Panc1 (cell line): ENCODE results near the gene TRAPPC2L.

Source experiments
- POLR2AphosphoS5 ChIP-seq: IDR thresholded peaks from 2 replicates; pipeline ENCODE4 v1.6.1; 2012; ENCODE audit warnings: mild to moderate bottlenecking, low read depth, low read length, moderate library complexity
- SIN3A ChIP-seq: IDR thresholded peaks from 2 replicates; pipeline ENCODE4 v1.6.1; 2012; ENCODE audit warnings: low read depth, mild to moderate bottlenecking, low read length, moderate library complexity, borderline replicate concordance; ENCODE audit not compliant: insufficient read depth
- TF ChIP-seq, protein P1 (sequence below): fragments of 450-650 bp; IDR thresholded peaks from 2 replicates; pipeline ENCODE4 v1.5.1; 2017; ENCODE audit warnings: mild to moderate bottlenecking

GRCh38 chr16:88877564-88878289, 20.8 kb downstream of the TRAPPC2L start:
- TF ChIP-seq, protein P1, sequence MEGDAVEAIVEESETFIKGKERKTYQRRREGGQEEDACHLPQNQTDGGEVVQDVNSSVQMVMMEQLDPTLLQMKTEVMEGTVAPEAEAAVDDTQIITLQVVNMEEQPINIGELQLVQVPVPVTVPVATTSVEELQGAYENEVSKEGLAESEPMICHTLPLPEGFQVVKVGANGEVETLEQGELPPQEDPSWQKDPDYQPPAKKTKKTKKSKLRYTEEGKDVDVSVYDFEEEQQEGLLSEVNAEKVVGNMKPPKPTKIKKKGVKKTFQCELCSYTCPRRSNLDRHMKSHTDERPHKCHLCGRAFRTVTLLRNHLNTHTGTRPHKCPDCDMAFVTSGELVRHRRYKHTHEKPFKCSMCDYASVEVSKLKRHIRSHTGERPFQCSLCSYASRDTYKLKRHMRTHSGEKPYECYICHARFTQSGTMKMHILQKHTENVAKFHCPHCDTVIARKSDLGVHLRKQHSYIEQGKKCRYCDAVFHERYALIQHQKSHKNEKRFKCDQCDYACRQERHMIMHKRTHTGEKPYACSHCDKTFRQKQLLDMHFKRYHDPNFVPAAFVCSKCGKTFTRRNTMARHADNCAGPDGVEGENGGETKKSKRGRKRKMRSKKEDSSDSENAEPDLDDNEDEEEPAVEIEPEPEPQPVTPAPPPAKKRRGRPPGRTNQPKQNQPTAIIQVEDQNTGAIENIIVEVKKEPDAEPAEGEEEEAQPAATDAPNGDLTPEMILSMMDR: no peak
- no peak for TF ChIP-seq SIN3A
- TF ChIP-seq POLR2AphosphoS5: no peak
